ENCODE measurements around the gene FAM168A.

DNA sequence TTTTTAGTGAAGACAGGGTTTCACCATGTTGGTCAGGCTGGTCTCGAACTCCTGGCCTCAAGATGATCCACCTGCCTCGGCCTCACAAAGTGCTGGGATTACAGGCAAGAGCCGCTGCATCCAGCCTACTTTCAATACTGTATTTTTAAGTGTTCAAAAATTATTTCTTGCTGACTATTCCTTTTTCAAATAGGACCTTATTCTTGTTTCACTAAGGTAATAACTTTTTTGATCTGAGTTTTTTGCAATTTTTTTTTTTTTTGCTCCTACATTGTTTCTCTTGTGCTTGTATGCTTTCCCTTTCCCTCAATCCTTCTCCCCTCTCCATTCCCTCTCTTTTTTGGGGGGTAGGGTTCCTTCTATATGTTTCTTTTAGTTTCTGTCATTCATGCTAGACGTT lies 73.1 kb downstream of the FAM168A start:
- TF ChIP-seq, protein P1, sequence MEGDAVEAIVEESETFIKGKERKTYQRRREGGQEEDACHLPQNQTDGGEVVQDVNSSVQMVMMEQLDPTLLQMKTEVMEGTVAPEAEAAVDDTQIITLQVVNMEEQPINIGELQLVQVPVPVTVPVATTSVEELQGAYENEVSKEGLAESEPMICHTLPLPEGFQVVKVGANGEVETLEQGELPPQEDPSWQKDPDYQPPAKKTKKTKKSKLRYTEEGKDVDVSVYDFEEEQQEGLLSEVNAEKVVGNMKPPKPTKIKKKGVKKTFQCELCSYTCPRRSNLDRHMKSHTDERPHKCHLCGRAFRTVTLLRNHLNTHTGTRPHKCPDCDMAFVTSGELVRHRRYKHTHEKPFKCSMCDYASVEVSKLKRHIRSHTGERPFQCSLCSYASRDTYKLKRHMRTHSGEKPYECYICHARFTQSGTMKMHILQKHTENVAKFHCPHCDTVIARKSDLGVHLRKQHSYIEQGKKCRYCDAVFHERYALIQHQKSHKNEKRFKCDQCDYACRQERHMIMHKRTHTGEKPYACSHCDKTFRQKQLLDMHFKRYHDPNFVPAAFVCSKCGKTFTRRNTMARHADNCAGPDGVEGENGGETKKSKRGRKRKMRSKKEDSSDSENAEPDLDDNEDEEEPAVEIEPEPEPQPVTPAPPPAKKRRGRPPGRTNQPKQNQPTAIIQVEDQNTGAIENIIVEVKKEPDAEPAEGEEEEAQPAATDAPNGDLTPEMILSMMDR (IDR thresholded peaks at IDR 0.05; ENCODE audit: low read depth, low read length): no peak
- no peak for TF ChIP-seq EZH2phosphoT487 (IDR thresholded peaks at IDR 0.05; ENCODE audit: low read depth)

Data from OCI-LY3 (cell line).